ENCODE measurements around the gene MYO9B.

The MYO9B gene

GRCh38 chr19:17216058-17216670 lies 140.6 kb downstream of the MYO9B start:
- H3K4me3 ChIP-seq (ENCODE audit: low read depth, low read length), result peak overlapping the region; percentile 89
- H3K4me1 ChIP-seq (ENCODE audit: control insufficient read depth, insufficient read depth, low read length), result peaks cover 6% of the 10 kb centered on the region
- H3K27me3 ChIP-seq (ENCODE audit: control insufficient read depth, insufficient read depth, low read length), result no peaks in the 10 kb centered on the region
- no peaks in the 10 kb centered on the region for H3K9me3 ChIP-seq (ENCODE audit: control insufficient read depth, insufficient read depth, low read length)
- 0 out of 2 replicates have a peak overlapping the region, but pooled peaks have one; percentile 4 for H3K9ac ChIP-seq (ENCODE audit: low read depth, low read length)
- peak overlapping the region; percentile 98 for H3K27ac ChIP-seq (ENCODE audit: low read depth, low read length)
- H3K36me3 ChIP-seq (ENCODE audit: control insufficient read depth, insufficient read depth, low read length), result peaks cover 20% of the 10 kb centered on the region

DNA sequence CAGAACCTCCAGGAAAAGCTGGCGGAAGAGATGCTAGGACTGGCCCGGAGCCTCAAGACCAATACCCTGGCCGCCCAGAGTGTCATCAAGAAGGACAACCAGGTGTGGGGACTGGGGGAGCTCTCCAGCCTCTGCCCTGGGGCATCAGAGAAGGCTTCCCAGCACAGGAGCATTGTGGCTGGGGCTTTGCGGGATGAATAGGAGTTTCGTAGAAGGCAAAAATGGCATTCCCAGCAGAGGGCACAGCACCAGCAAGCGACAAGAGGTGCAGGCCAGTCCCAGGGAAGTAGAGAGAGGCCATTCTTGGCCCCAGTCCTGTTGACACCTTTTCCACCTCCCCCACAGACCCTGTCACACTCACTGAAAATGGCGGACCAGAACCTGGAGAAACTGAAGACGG lies 143.7 kb downstream of the MYO9B start:
- no peak overlapping the region for H3K4me3 ChIP-seq (ENCODE audit: low read depth, low read length)
- peaks cover 6% of the 10 kb centered on the region for H3K36me3 ChIP-seq (ENCODE audit: control insufficient read depth, insufficient read depth, low read length)
- peaks cover 6% of the 10 kb centered on the region for H3K4me1 ChIP-seq (ENCODE audit: control insufficient read depth, insufficient read depth, low read length)
- H3K9me3 ChIP-seq (ENCODE audit: control insufficient read depth, insufficient read depth, low read length), result no peaks in the 10 kb centered on the region
- H3K27me3 ChIP-seq (ENCODE audit: control insufficient read depth, insufficient read depth, low read length), result no peaks in the 10 kb centered on the region
- no peak overlapping the region for H3K9ac ChIP-seq (ENCODE audit: low read depth, low read length)
- H3K27ac ChIP-seq (ENCODE audit: low read depth, low read length), result no peak overlapping the region

DNA sequence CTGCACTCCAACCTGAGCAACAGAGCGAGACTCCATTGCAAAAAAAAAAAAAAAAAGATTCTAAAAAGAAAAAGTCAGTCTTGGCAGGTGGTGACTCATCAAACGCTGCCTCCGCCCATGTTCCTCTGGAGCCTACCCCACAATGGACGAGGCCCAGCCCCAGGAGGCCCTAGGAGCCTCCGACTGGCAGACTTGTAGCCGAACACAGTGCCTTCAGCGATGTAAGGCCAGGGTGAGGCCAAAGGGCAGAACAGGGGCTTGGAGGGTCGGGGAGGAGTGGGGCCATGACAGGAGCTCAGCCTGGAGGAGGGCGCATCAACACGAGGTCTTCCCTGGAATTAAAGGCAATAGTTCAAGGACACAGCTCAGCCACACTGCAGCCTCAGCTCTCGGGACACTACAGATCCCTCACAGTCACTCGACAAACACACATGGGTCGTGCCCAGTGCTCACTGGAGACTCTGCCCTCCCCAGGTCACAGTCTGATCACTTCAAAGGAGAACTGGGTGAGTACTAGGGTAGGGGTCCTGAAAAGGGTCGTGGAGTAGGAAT lies 144.7 kb downstream of the MYO9B start:
- no peaks in the 10 kb centered on the region for H3K9me3 ChIP-seq (ENCODE audit: control insufficient read depth, insufficient read depth, low read length)
- no peak overlapping the region for H3K27ac ChIP-seq (ENCODE audit: low read depth, low read length)
- no peaks in the 10 kb centered on the region for H3K4me1 ChIP-seq (ENCODE audit: control insufficient read depth, insufficient read depth, low read length)
- no peaks in the 10 kb centered on the region for H3K27me3 ChIP-seq (ENCODE audit: control insufficient read depth, insufficient read depth, low read length)
- H3K36me3 ChIP-seq (ENCODE audit: control insufficient read depth, insufficient read depth, low read length), result peaks cover 6% of the 10 kb centered on the region
- no peak overlapping the region for H3K9ac ChIP-seq (ENCODE audit: low read depth, low read length)
- H3K4me3 ChIP-seq (ENCODE audit: low read depth, low read length), result no peak overlapping the region

- H3K27ac ChIP-seq (ENCODE audit: low read depth, low read length), result no peak overlapping the region
Observed at GRCh38 chr19:17225053-17225452, 149.5 kb downstream of the MYO9B start.

DNA sequence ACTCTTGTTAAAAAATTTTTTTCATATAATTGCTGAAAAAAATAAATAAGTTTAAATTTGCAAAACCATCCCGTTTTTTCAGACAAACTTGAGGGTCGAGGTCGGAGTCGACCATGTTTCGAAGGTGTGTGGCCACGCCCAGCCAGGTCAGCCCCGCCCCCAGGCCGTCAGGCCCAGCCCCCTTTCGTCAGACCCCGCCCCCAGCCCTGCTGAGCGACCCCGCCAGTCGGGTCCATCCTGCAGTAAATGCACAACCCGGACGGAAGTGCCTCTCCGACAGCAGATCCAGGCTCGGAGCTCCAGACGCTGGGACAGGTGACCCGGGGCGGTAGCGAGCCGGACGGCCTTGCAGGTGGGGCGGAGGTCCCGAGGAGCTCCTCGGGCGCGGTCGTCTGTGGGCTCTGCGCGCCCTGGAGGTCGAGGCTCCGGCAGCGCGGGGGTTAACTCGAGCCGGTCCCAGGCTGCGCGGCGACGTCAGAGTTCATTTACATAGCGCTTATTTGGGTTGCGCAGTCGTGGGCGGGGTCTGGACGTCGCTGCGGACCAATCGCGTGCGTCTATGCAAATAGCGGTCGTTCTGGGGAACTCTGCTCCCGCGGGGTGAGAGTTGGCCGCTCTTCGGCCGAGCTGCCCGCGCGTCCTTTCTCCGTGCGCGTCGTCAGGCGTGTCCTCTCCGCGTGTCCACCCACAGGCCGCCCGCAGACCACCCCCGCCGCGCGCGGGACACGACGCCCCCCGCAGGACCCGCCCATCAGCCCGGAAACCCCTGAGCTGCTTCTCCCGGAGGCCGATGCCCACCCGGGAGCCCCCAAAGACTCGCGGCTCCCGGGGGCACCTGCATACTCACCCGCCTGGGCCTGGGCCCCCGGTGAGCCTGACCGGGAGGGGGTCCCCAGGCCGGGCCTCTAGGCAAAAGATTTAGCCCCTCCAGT lies 150.7 kb downstream of the MYO9B start, which contains the start of gene OCEL1:
TSS of gene OCEL1 (plus strand) at position 225 of the 932 bp plus-strand sequence. CDS start at position 247, 22 bp downstream.
- no peaks in the 10 kb centered on the region for H3K27me3 ChIP-seq (ENCODE audit: control insufficient read depth, insufficient read depth, low read length)
- H3K9ac ChIP-seq (ENCODE audit: low read depth, low read length), result peak within 1 kb of the TSS; percentile 58; the same call in 1 of the 2 replicates
- H3K27ac ChIP-seq (ENCODE audit: low read depth, low read length), result peak within 1 kb of the TSS; percentile 98
- H3K4me1 ChIP-seq (ENCODE audit: control insufficient read depth, insufficient read depth, low read length), result no peaks in the 10 kb centered on the region
- H3K4me3 ChIP-seq (ENCODE audit: low read depth, low read length), result peak within 1 kb of the TSS; percentile 85
- H3K36me3 ChIP-seq (ENCODE audit: control insufficient read depth, insufficient read depth, low read length), result peaks cover 14% of the 10 kb centered on the region; the same call in 1 of the 2 replicates
- H3K9me3 ChIP-seq (ENCODE audit: control insufficient read depth, insufficient read depth, low read length), result no peaks in the 10 kb centered on the region

More at GRCh38 chr19:17225053-17225452, 149.5 kb downstream of the MYO9B start:
- Histone ChIP-seq H3K4me3 (ENCODE audit: low read depth, low read length) (no peak overlapping the region), H3K9me3 (ENCODE audit: control insufficient read depth, insufficient read depth, low read length) (no peaks in the 10 kb centered on the region), H3K9ac (ENCODE audit: low read depth, low read length) (no peak overlapping the region), H3K36me3 (ENCODE audit: control insufficient read depth, insufficient read depth, low read length) (0 out of 2 replicates have a peak, but pooled peaks cover 6% of the 10 kb centered on the region), H3K27me3 (ENCODE audit: control insufficient read depth, insufficient read depth, low read length) (no peaks in the 10 kb centered on the region), H3K4me1 (ENCODE audit: control insufficient read depth, insufficient read depth, low read length) (no peaks in the 10 kb centered on the region)

- no peak overlapping the region for H3K4me3 ChIP-seq (ENCODE audit: low read depth, low read length)
- H3K36me3 ChIP-seq (ENCODE audit: control insufficient read depth, insufficient read depth, low read length), result peaks cover 29% of the 10 kb centered on the region
- no peaks in the 10 kb centered on the region for H3K4me1 ChIP-seq (ENCODE audit: control insufficient read depth, insufficient read depth, low read length)
- H3K27ac ChIP-seq (ENCODE audit: low read depth, low read length), result no peak overlapping the region
- no peak overlapping the region for H3K9ac ChIP-seq (ENCODE audit: low read depth, low read length)
- no peaks in the 10 kb centered on the region for H3K9me3 ChIP-seq (ENCODE audit: control insufficient read depth, insufficient read depth, low read length)
- H3K27me3 ChIP-seq (ENCODE audit: control insufficient read depth, insufficient read depth, low read length), result no peaks in the 10 kb centered on the region
Observed at GRCh38 chr19:17227798-17228367, 152.3 kb downstream of the MYO9B start.

DNA sequence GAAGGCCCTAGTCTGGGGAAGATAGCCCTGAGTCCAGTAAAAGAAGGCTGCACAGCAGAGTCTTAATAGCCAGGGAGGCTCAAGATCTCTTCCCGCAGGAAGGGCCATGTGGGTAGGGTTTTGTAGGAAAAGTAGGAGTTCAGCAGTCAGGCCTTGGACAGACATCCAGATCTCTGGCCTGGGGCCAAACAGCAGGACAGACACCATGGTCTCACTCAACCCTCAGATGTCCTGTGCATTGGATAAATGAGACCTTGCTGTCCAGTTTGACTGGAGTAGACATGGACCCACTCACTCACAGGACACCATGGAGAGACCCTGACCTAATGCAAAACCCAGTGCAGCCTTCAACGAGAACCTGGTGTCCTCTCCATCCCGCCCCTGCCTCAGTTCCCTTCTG lies 154.3 kb downstream of the MYO9B start:
- Histone ChIP-seq H3K36me3 (ENCODE audit: control insufficient read depth, insufficient read depth, low read length) (peaks cover 42% of the 10 kb centered on the region), H3K27me3 (ENCODE audit: control insufficient read depth, insufficient read depth, low read length) (no peaks in the 10 kb centered on the region), H3K9ac (ENCODE audit: low read depth, low read length) (no peak overlapping the region), H3K9me3 (ENCODE audit: control insufficient read depth, insufficient read depth, low read length) (no peaks in the 10 kb centered on the region), H3K4me3 (ENCODE audit: low read depth, low read length) (no peak overlapping the region), H3K4me1 (ENCODE audit: control insufficient read depth, insufficient read depth, low read length) (peaks cover 4% of the 10 kb centered on the region; the same call in 1 of the 2 replicates), H3K27ac (ENCODE audit: low read depth, low read length) (no peak overlapping the region)

DNA sequence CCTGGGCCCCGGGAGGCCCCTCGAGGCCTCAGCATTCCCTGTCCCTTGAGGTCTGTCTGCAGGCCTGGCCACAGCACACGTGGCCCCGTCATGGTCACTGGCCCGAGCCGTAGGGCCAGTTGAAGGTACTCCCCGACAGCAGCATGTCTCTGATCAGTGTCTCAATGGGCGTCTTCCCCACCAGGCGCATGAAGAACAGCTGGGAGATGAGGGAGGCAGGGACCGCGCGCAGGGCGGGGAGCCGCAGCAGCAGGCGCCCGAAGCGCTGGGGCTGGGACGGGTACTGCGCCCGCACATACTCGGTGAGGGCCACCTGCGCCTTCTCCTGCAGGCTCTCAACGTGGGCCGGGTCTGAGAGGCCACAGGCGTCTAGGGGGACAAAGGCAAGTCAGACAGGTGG lies 156.7 kb downstream of the MYO9B start:
- no peaks in the 10 kb centered on the region for H3K27me3 ChIP-seq (ENCODE audit: control insufficient read depth, insufficient read depth, low read length)
- no peak overlapping the region for H3K9ac ChIP-seq (ENCODE audit: low read depth, low read length)
- H3K36me3 ChIP-seq (ENCODE audit: control insufficient read depth, insufficient read depth, low read length), result peaks cover 42% of the 10 kb centered on the region
- peaks cover 13% of the 10 kb centered on the region; the same call in 1 of the 2 replicates for H3K4me1 ChIP-seq (ENCODE audit: control insufficient read depth, insufficient read depth, low read length)
- H3K4me3 ChIP-seq (ENCODE audit: low read depth, low read length), result no peak overlapping the region
- no peak overlapping the region for H3K27ac ChIP-seq (ENCODE audit: low read depth, low read length)
- no peaks in the 10 kb centered on the region for H3K9me3 ChIP-seq (ENCODE audit: control insufficient read depth, insufficient read depth, low read length)

DNA sequence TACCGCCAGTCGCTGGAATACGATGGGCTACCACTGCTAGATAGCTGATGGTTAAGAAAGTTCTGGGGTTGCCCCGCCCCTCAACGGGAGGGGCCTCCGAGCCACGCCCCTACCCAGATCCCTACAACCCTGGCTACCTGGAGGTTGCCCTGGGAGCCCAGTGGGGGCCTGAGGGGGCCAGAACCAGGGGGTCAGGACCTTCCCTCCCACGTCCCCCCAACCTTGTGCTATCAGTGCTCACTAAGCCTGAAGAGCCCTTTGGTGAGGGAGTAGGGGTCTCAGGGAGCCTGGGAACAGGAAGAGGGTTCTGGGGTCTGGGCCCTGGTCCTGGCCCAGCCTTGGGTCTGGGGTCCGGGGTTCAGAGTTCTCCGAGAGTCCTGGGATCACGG lies 159.3 kb downstream of the MYO9B start:
- peak overlapping the region; percentile 75 for H3K4me3 ChIP-seq (ENCODE audit: low read depth, low read length)
- peak overlapping the region; percentile 89 for H3K27ac ChIP-seq (ENCODE audit: low read depth, low read length)
- peaks cover 51% of the 10 kb centered on the region for H3K36me3 ChIP-seq (ENCODE audit: control insufficient read depth, insufficient read depth, low read length)

DNA sequence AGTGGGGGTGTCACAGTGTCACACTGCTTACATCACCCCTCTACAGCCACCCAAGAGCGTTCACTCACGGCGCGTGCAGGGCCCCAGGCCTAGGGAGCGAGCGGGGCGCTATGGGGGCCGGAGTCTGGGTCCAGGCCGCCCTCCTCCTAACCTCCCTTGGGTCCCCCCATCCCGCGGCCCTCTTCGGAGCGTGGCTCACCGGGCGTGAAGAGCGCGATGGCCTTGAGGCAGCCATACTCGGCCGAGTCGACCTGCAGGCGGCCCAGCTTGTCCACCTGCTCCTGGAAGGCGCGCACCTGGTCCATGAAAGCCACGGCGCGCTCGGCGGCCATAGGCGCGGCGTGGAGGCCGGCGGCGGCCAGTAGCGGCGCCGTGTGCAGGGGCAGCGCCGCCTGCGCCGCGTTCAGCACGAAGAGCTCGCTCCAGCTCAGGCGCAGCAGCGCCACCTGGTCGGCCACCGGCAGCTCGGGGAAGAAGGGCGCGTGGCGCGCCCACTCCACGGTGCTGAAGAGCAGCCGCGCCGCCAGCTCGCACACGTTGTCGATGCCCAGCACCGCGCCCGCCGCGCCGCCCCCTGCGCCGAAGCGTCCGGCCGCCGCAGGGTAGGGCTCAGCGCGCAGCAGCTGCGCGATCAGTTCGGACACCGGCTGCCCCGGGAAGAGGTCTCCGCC lies 159.9 kb downstream of the MYO9B start:
- Histone ChIP-seq H3K36me3 (ENCODE audit: control insufficient read depth, insufficient read depth, low read length) (peaks cover 52% of the 10 kb centered on the region), H3K27me3 (ENCODE audit: control insufficient read depth, insufficient read depth, low read length) (no peaks in the 10 kb centered on the region), H3K9ac (ENCODE audit: low read depth, low read length) (peak overlapping the region; percentile 53), H3K9me3 (ENCODE audit: control insufficient read depth, insufficient read depth, low read length) (no peaks in the 10 kb centered on the region), H3K27ac (ENCODE audit: low read depth, low read length) (peak overlapping the region; percentile 89), H3K4me1 (ENCODE audit: control insufficient read depth, insufficient read depth, low read length) (peaks cover 13% of the 10 kb centered on the region; the same call in 1 of the 2 replicates), H3K4me3 (ENCODE audit: low read depth, low read length) (peak overlapping the region; percentile 75)

More for the DNA sequence above, 159.3 kb downstream of the MYO9B start:
- H3K27me3 ChIP-seq (ENCODE audit: control insufficient read depth, insufficient read depth, low read length), result no peaks in the 10 kb centered on the region
- H3K9me3 ChIP-seq (ENCODE audit: control insufficient read depth, insufficient read depth, low read length), result no peaks in the 10 kb centered on the region
- H3K4me1 ChIP-seq (ENCODE audit: control insufficient read depth, insufficient read depth, low read length), result peaks cover 13% of the 10 kb centered on the region; the same call in 1 of the 2 replicates
- H3K9ac ChIP-seq (ENCODE audit: low read depth, low read length), result peak overlapping the region; percentile 53; the same call in 1 of the 2 replicates
